Hepatocyte (in vitro differentiated cells): Measurements from ENCODE around the gene SMG9. TPM values are rescaled to one million over a fixed set of nuclear protein-coding genes. Genes with fewer than 3 reads are reported as not detected.

Experiments used
- DNase-seq: peaks from one replicate; pipeline ENCODE4 v3.0.0-alpha.2; 2016; ENCODE audit warnings: low spot score
- H2AFZ ChIP-seq: fragments of 200-600 bp; sonication (generic); 2 replicates; pipeline ENCODE4 v1.6.0; 2016; ENCODE audit warnings: antibody characterized with exemption, mild to moderate bottlenecking
- H3K27ac ChIP-seq: fragments of 200-600 bp; sonication (generic); 2 replicates; pipeline ENCODE4 v1.5.1; 2016; ENCODE audit warnings: mild to moderate bottlenecking
- H3K27me3 ChIP-seq: fragments of 200-600 bp; sonication (generic); 2 replicates; pipeline ENCODE4 v1.6.1; 2016
- H3K36me3 ChIP-seq: fragments of 200-600 bp; sonication (generic); replicated peaks from 2 replicates; pipeline ENCODE4 v1.5.1; 2016; ENCODE audit warnings: low read depth; ENCODE audit not compliant: insufficient read depth
- H3K4me1 ChIP-seq: fragments of 200-600 bp; sonication (generic); 2 replicates; pipeline ENCODE4 v1.5.1; 2016; ENCODE audit warnings: mild to moderate bottlenecking, moderate library complexity; ENCODE audit not compliant: insufficient read depth
- H3K4me2 ChIP-seq: fragments of 200-600 bp; sonication (generic); 2 replicates; pipeline ENCODE4 v1.6.0; 2016
- H3K4me3 ChIP-seq: fragments of 200-600 bp; sonication (generic); 2 replicates; pipeline ENCODE4 v1.5.1; 2016; ENCODE audit warnings: mild to moderate bottlenecking
- H3K79me2 ChIP-seq: fragments of 200-600 bp; sonication (generic); 2 replicates; pipeline ENCODE4 v1.6.0; 2017; ENCODE audit warnings: mild to moderate bottlenecking
- H3K9me2 ChIP-seq: fragments of 200-600 bp; sonication (generic); replicated peaks from 2 replicates; pipeline ENCODE4 v1.6.0; 2017; ENCODE audit warnings: mild to moderate bottlenecking; ENCODE audit not compliant: insufficient read depth
- H3K9me3 ChIP-seq: fragments of 200-600 bp; sonication (generic); 2 replicates; pipeline ENCODE4 v1.5.1; 2016; ENCODE audit warnings: low read depth, mild to moderate bottlenecking
- H4K20me1 ChIP-seq: fragments of 200-600 bp; sonication (generic); 2 replicates; pipeline ENCODE4 v1.6.0; 2016; ENCODE audit warnings: mild to moderate bottlenecking; ENCODE audit not compliant: insufficient read depth, poor library complexity, severe bottlenecking
- EZH2 ChIP-seq: fragments of 200-600 bp; sonication (generic); IDR thresholded peaks from 2 replicates; pipeline ENCODE4 v1.6.1; 2016; ENCODE audit warnings: antibody characterized with exemption, mild to moderate bottlenecking, borderline replicate concordance
- EZH2phosphoT487 ChIP-seq: fragments of 200-600 bp; sonication (generic); IDR thresholded peaks from one replicate; pipeline ENCODE4 v1.6.1; 2018; ENCODE audit warnings: antibody characterized with exemption, mild to moderate bottlenecking, low read depth, moderate library complexity; ENCODE audit not compliant: unreplicated experiment, severe bottlenecking
- WGBS: methylation state at CpG from one replicate; pipeline ENCODE4 v1.1.6; 2016; ENCODE audit warnings: low lambda C conversion rate; ENCODE audit errors: missing lambda C conversion rate; 5-methylcytosine and 5-hydroxymethylcytosine counted together
- polyA plus RNA-seq: library from polyadenylated mRNA; unstranded; fragments of >200 nt; fragmentation: Nextera tagmentation; extraction: Ambion mirVana; gene quantifications from 2 replicates; pipeline ENCODE4 v1.2.1, GENCODE V29; 2016
- total RNA-seq: library from RNA; depleted of rRNA; stranded (reverse); fragments of >200 nt; gene quantifications from 2 replicates; pipeline ENCODE4 v1.2.3, GENCODE V29; 2014
- TF ChIP-seq, protein P1 (sequence below): fragments of 200-600 bp; sonication (generic); IDR thresholded peaks from 2 replicates; pipeline ENCODE4 v1.5.1; 2016; ENCODE audit warnings: antibody characterized with exemption, mild to moderate bottlenecking; ENCODE audit not compliant: poor library complexity

SMG9 gene, protein sequence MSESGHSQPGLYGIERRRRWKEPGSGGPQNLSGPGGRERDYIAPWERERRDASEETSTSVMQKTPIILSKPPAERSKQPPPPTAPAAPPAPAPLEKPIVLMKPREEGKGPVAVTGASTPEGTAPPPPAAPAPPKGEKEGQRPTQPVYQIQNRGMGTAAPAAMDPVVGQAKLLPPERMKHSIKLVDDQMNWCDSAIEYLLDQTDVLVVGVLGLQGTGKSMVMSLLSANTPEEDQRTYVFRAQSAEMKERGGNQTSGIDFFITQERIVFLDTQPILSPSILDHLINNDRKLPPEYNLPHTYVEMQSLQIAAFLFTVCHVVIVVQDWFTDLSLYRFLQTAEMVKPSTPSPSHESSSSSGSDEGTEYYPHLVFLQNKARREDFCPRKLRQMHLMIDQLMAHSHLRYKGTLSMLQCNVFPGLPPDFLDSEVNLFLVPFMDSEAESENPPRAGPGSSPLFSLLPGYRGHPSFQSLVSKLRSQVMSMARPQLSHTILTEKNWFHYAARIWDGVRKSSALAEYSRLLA
- total RNA-seq (9.5 and 16.1 TPM in 2 replicates), polyA plus RNA-seq (34.9 and 39.7 TPM in 2 replicates)

DNA sequence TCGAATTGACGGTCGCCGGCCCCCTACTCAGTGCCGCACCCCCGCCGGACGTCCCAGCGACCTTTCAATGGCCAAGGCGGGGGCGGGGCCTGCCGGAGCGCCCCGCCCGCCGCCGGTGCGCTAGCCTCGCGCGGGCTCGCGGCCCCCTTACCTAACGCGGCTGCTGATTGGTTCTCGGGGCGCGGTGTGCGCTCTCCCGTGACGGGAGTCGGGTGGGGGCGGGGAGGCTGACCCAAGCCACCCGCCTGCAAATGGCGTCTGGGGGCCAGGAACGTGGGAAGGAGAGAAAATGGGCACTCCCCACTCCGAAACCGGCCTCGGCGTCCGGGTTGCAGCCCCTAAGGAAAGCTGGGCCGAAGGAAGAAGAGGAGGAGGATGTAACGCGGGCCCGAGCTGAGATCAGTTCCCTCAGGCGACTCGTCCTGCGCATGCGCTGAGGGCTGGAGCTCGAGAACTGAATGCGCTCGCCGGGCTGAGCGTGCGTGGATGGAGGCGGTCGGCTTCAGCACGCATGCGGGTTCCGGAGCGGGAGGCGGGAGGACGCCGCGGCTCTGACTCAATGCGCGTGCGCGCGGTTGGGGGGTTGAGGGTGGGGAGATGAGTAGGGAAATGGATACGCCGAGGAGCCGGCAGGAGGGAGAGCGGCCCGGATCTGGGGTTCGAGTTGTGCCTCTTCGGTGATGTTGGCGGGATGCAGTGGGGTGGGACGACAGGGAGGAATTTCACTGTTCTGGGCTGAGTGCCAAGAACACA, at the start of gene SMG9:
TSS of gene SMG9 (minus strand) at position 460 of the 753 bp plus-strand sequence. CDS start 4,221 bp downstream, outside the sequence.
- DNase-seq: peak; percentile 99
- 1% methylated on average over 60 of the region's 79 CpGs for WGBS
- H4K20me1 ChIP-seq: peaks cover 4% of the 10 kb centered on the region
- no peaks in the 10 kb centered on the region for H3K9me3 ChIP-seq
- H3K9me2 ChIP-seq: no peaks in the 10 kb centered on the region
- H3K27me3 ChIP-seq: no peaks in the 10 kb centered on the region
- peak within 1 kb of the TSS; percentile 44 for H3K4me3 ChIP-seq
- no peaks in the 10 kb centered on the region for H3K36me3 ChIP-seq
- TF ChIP-seq EZH2 (no peak), EZH2phosphoT487 (no peak)
- TF ChIP-seq, protein P1, sequence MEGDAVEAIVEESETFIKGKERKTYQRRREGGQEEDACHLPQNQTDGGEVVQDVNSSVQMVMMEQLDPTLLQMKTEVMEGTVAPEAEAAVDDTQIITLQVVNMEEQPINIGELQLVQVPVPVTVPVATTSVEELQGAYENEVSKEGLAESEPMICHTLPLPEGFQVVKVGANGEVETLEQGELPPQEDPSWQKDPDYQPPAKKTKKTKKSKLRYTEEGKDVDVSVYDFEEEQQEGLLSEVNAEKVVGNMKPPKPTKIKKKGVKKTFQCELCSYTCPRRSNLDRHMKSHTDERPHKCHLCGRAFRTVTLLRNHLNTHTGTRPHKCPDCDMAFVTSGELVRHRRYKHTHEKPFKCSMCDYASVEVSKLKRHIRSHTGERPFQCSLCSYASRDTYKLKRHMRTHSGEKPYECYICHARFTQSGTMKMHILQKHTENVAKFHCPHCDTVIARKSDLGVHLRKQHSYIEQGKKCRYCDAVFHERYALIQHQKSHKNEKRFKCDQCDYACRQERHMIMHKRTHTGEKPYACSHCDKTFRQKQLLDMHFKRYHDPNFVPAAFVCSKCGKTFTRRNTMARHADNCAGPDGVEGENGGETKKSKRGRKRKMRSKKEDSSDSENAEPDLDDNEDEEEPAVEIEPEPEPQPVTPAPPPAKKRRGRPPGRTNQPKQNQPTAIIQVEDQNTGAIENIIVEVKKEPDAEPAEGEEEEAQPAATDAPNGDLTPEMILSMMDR: no peak
- H2AFZ ChIP-seq: peak within 1 kb of the TSS; percentile 61
- H3K4me2 ChIP-seq: peak within 1 kb of the TSS; percentile 90
- H3K4me1 ChIP-seq: peaks cover 11% of the 10 kb centered on the region
- H3K79me2 ChIP-seq: peaks cover 32% of the 10 kb centered on the region
- H3K27ac ChIP-seq: peak within 1 kb of the TSS; percentile 99

DNA sequence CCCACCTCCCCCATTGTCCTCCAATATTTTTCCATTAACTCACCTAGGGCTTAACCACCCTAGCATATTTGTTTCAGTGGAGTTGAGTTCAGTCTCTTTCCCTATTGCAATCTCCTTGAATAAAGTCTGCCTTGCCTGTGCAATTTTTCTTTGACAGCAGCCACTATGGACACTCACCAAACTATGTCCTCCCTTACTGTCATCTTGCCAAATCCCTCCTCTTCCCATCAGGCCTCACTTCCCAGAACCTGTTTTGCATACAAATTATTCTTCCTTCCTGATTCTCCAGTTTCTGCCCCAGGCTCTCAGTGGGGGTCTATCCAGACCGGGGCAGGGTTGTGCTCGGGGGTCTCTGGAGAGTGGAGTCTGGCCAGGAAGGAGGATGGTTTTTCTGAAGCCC, 49.7 kb upstream of the SMG9 start:
- Histone ChIP-seq H3K79me2 (no peaks in the 10 kb centered on the region), H4K20me1 (no peaks in the 10 kb centered on the region), H2AFZ (no peak overlapping the region), H3K4me3 (no peak overlapping the region), H3K9me3 (no peaks in the 10 kb centered on the region), H3K27ac (no peak overlapping the region), H3K27me3 (no peaks in the 10 kb centered on the region), H3K9me2 (no peaks in the 10 kb centered on the region), H3K4me2 (no peak overlapping the region), H3K36me3 (no peaks in the 10 kb centered on the region), H3K4me1 (no peaks in the 10 kb centered on the region)
- TF ChIP-seq EZH2: no peak
- no peak for TF ChIP-seq EZH2phosphoT487
- TF ChIP-seq, protein P1: no peak
- no peak for DNase-seq
- WGBS: 76% methylated on average over 2 of the region's 2 CpGs

DNA sequence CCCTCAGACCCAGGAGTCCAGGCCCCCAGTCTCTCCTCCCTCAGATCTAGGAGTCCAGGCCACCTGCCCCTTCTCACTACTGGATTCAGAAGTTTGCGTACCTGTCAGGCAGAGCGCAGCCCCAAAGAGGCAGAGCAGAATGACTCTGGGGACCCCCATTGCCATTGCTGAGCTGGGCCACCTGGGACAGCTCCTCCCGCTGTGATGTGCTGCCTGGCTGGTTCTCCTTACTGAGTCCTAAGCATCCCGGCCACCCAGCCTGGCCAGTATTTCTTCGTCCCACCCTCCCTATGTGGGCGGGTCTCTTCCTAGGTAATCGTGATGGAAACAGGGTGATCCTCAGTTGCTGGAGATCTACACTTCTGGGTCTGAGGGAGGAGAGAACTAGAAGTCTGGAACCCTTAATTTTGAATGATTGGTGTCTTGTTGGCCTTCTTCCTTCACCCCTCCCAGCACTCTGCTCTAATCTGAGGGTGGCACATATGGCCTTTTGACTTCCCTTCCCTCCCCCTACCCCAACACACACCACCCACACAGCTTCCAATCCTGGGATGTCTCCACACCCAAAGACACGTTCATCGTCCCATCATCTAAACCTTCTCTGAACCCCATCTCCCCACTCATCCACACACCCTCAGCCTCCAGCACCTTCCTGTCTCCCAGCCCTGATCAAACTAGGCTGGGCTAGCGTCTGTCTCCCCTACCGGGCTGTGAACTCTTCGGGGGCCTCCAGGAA, 47.6 kb upstream of the SMG9 start, which contains the start of gene LYPD5:
TSS of gene LYPD5 (minus strand) at position 232 of the 736 bp plus-strand sequence. CDS start at position 165, 67 bp downstream.
- DNase-seq: no peak
- 58% methylated on average over 12 of the region's 12 CpGs for WGBS
- TF ChIP-seq, protein P1: no peak
- TF ChIP-seq EZH2phosphoT487 (no peak), EZH2 (no peak)
- no peak within 1 kb of the TSS for H2AFZ ChIP-seq
- H3K4me1 ChIP-seq: no peaks in the 10 kb centered on the region
- H3K79me2 ChIP-seq: no peaks in the 10 kb centered on the region
- H3K36me3 ChIP-seq: no peaks in the 10 kb centered on the region
- no peaks in the 10 kb centered on the region for H3K9me2 ChIP-seq
- no peaks in the 10 kb centered on the region for H4K20me1 ChIP-seq
- no peaks in the 10 kb centered on the region for H3K9me3 ChIP-seq
- H3K4me3 ChIP-seq: no peak within 1 kb of the TSS
- H3K27ac ChIP-seq: no peak within 1 kb of the TSS
- no peak within 1 kb of the TSS for H3K4me2 ChIP-seq
- H3K27me3 ChIP-seq: no peaks in the 10 kb centered on the region
